Thyroid gland (tissue), 4 donors: Measurements from ENCODE around the gene SLC30A1. TPM values are rescaled to one million over a fixed set of nuclear protein-coding genes. Genes with fewer than 3 reads are reported as not detected.

Source experiments
- DNase-seq, 2 donors: peaks; one replicate each; pipeline ENCODE4 v3.0.0-alpha.2; 2019
- H3K27ac ChIP-seq, 3 donors: fragments of 200-600 bp; sonication (generic); 1 replicate in 2 of 3; 2 replicates in 1 of 3; pipeline ENCODE4 v1.5.1; 2016 to 2019; ENCODE audit warnings: mild to moderate bottlenecking in 1 of 3, moderate library complexity in 1 of 3
- H3K27me3 ChIP-seq: fragments of 200-600 bp; sonication (generic); one replicate; pipeline ENCODE4 v1.5.1; 2019
- H3K36me3 ChIP-seq, 2 donors: fragments of 200-600 bp; sonication (generic); one replicate each; pipeline ENCODE4 v1.5.1; 2016 to 2019
- H3K4me1 ChIP-seq, 2 donors: fragments of 200-600 bp; sonication (generic); one replicate each; pipeline ENCODE4 v1.5.1; 2017 to 2019
- H3K4me3 ChIP-seq, 3 donors: fragments of 200-600 bp; sonication (generic); replicated peaks in 1 of 3; 1 replicate in 2 of 3; 2 replicates in 1 of 3; pipeline ENCODE4 v1.5.1; 2016; ENCODE audit warnings: mild to moderate bottlenecking in 1 of 3
- H3K9me3 ChIP-seq: fragments of 200-600 bp; sonication (generic); one replicate; pipeline ENCODE4 v1.5.1; 2017
- CTCF ChIP-seq, 6 experiments: fragments of 200-600 bp in 3 of 6; fragments of 450-650 bp in 3 of 6; sonication (generic) in 3 of 6; IDR thresholded peaks; one replicate each; pipeline ENCODE4 v1.5.1; 2016 to 2019; ENCODE audit warnings: antibody characterized with exemption in 6 of 6, mild to moderate bottlenecking in 2 of 6, inconsistent platforms in 1 of 6, moderate library complexity in 1 of 6
- POLR2A ChIP-seq, 2 donors: fragments of 450-650 bp; IDR thresholded peaks; one replicate each; pipeline ENCODE4 v1.6.1; 2017; ENCODE audit warnings: antibody characterized with exemption in 2 of 2, mild to moderate bottlenecking in 2 of 2, moderate library complexity in 1 of 2
- WGBS, 2 donors: methylation state at CpG; one replicate each; pipeline ENCODE4 v1.1.5; 2017; 5-methylcytosine and 5-hydroxymethylcytosine counted together
- intact Hi-C: fragments of 100-400 bp; cut with DNase I; formaldehyde crosslinking; loops from one replicate; pipeline ENCODE4 v1.15.1; 2023
- total RNA-seq, 4 donors: library from RNA; depleted of rRNA; stranded (reverse); fragments of >200 nt; gene quantifications; one replicate each; pipeline ENCODE4 v1.2.3, GENCODE V29; 2016

Gene SLC30A1
- total RNA-seq, 4 donors from 2014 or later, result 22.7 to 36.0 (median 32.4) TPM

DNA sequence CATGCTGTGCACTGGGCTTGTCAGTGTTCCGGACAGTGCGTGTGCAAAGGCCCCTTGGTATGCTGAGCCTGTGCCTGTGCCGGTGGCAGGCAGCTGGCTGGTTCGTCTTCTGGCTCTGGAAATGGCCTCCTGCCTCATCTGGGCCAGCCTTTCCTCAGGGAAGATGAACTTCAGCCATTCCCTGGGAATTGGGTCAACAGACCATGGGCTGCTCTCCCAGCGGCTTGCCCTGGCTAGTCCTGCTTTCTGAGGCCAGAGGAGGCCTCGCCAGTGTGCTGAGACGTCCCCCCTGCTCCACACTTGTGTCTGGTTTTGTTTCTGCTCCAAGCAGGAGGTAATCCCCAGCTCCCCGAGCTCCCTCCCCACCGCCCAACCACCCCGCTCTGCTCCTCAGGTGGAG is 54.4 kb downstream of the SLC30A1 start:
- no peak for DNase-seq
- intact Hi-C loops, result no loop called here
- Histone ChIP-seq H3K4me1 (peaks cover 5 to 6% of the 10 kb centered on the region in 2 donors), H3K9me3 (no peaks in the 10 kb centered on the region), H3K27me3 (no peaks in the 10 kb centered on the region), H3K27ac (no peak overlapping the region), H3K36me3 (no peaks in the 10 kb centered on the region), H3K4me3 (no peak overlapping the region)
- 85 to 94% methylated on average over 8 to 9 of the region's 10 CpGs for WGBS, 2 donors
- TF ChIP-seq CTCF (IDR thresholded peaks at IDR 0.05), result no peak
- TF ChIP-seq POLR2A (IDR thresholded peaks at IDR 0.05), result no peak

GRCh38 chr1:211522804-211523203 is 56.2 kb downstream of the SLC30A1 start:
- TF ChIP-seq POLR2A (IDR thresholded peaks at IDR 0.05), result no peak
- TF ChIP-seq CTCF (IDR thresholded peaks at IDR 0.05), result no peak
- intact Hi-C loops, result no loop called here
- 81 to 82% methylated on average over 6 of the region's 6 CpGs for WGBS, 2 donors

More at GRCh38 chr1:211522804-211523203, 56.2 kb downstream of the SLC30A1 start:
- H3K27me3 ChIP-seq, result no peaks in the 10 kb centered on the region
- no peaks in the 10 kb centered on the region for H3K9me3 ChIP-seq
- H3K4me3 ChIP-seq, result no peak overlapping the region
- no peaks in the 10 kb centered on the region for H3K36me3 ChIP-seq
- H3K4me1 ChIP-seq, result peaks cover 2% of the 10 kb centered on the region in 2 donors
- no peak overlapping the region for H3K27ac ChIP-seq
- no peak for DNase-seq

Other genes with a start within 250 kb of the SLC30A1 start
- not detected for gene RD3, start 87.0 kb downstream of the SLC30A1 start, total RNA-seq
- gene NEK2, start 96.5 kb upstream of the SLC30A1 start, total RNA-seq, result 1 to 10 TPM in 1 of 4 donors, under 1 TPM in 2, not detected in 1; 0.11 to 2.4 (median 0.40) TPM